DOHH2 (cell line): ENCODE measurements around the gene SV2B.
"Not testable (repeated sequence)": the region's sequence is repeated elsewhere in the genome, so short reads cannot be mapped to it uniquely, and the experiment has no call there.

ENCODE experiments used
- H3F3A ChIP-seq: fragments of 200-600 bp; sonication (generic), shearing (Covaris generic); 2 replicates; pipeline ENCODE4 v1.6.0; 2016; ENCODE audit warnings: antibody characterized with exemption, mild to moderate bottlenecking; ENCODE audit not compliant: control insufficient read depth, insufficient read depth
- H3K27ac ChIP-seq: fragments of 200-600 bp; sonication (generic); 2 replicates; pipeline ENCODE4 v1.5.1; 2014; ENCODE audit warnings: low read depth, mild to moderate bottlenecking, low read length, moderate library complexity
- H3K27me3 ChIP-seq: fragments of 200-600 bp; sonication (generic); 2 replicates; pipeline ENCODE4 v1.6.1; 2014; ENCODE audit warnings: mild to moderate bottlenecking, low read length, mixed read lengths; ENCODE audit not compliant: control insufficient read depth
- H3K36me3 ChIP-seq: fragments of 200-600 bp; sonication (generic); 2 replicates; pipeline ENCODE4 v1.6.1; 2014; ENCODE audit warnings: mild to moderate bottlenecking, low read length, moderate library complexity, mixed read lengths; ENCODE audit not compliant: control insufficient read depth
- H3K4me1 ChIP-seq: fragments of 200-600 bp; sonication (generic); 2 replicates; pipeline ENCODE4 v1.6.1; 2014; ENCODE audit warnings: mild to moderate bottlenecking, low read length, mixed read lengths; ENCODE audit not compliant: control insufficient read depth
- H3K4me2 ChIP-seq: fragments of 200-600 bp; sonication (generic); 2 replicates; pipeline ENCODE4 v1.6.0; 2014; ENCODE audit warnings: mild to moderate bottlenecking, low read length, moderate library complexity
- H3K4me3 ChIP-seq: fragments of 200-600 bp; sonication (generic); 2 replicates; pipeline ENCODE4 v1.5.1; 2014; ENCODE audit warnings: mild to moderate bottlenecking, low read length, mixed read lengths
- H3K79me2 ChIP-seq: fragments of 200-600 bp; sonication (generic); 2 replicates; pipeline ENCODE4 v1.6.1; 2014; ENCODE audit warnings: mild to moderate bottlenecking, low read length, mixed read lengths; ENCODE audit not compliant: control insufficient read depth
- H3K9me2 ChIP-seq: fragments of 200-600 bp; sonication (generic); replicated peaks from 2 replicates; pipeline ENCODE4 v1.6.1; 2014; ENCODE audit warnings: mild to moderate bottlenecking, low read length, mixed read lengths; ENCODE audit not compliant: control insufficient read depth
- H3K9me3 ChIP-seq: fragments of 200-600 bp; sonication (generic); 2 replicates; pipeline ENCODE4 v1.6.1; 2014; ENCODE audit warnings: antibody characterized with exemption, low read length, mixed read lengths; ENCODE audit not compliant: control insufficient read depth, insufficient read depth
- H4K20me1 ChIP-seq: fragments of 200-600 bp; sonication (generic); 2 replicates; pipeline ENCODE4 v1.6.0; 2014; ENCODE audit warnings: low read depth, mild to moderate bottlenecking, antibody characterized with exemption, low read length, moderate library complexity; ENCODE audit not compliant: control insufficient read depth, insufficient read depth
- EZH2phosphoT487 ChIP-seq: fragments of 200-600 bp; sonication (generic); IDR thresholded peaks from 2 replicates; pipeline ENCODE4 v1.6.1; 2017; ENCODE audit warnings: borderline replicate concordance, mild to moderate bottlenecking, antibody characterized with exemption, low read length, moderate library complexity, mixed read lengths
- TF ChIP-seq, protein P1 (sequence below): fragments of 200-600 bp; sonication (generic); IDR thresholded peaks from one replicate; pipeline ENCODE4 v1.5.1; 2014; ENCODE audit warnings: antibody characterized with exemption, mild to moderate bottlenecking, low read depth, low read length; ENCODE audit not compliant: poor library complexity, severe bottlenecking

The SV2B gene

DNA sequence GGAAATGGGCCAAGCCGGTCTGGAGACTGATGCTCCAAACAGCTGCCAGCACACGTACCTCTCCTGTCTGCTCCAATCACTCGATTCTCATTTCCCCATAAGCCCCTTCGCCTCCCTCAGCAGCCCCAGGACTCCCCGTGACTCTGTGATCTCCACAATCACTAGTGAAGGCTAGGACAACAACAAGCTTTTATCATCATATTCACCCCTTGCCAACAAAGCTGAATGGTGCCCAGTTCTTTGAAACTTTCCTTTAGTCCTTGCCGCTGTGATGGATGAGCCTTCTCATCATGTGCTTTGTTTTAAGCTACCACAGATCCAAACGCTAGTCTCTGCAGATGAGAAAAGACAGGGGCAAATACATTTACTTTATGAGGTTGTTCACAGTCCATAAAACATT, 242.0 kb downstream of the SV2B start:
- no peak overlapping the region for H3K4me2 ChIP-seq
- H3K9me3 ChIP-seq, result no peaks in the 10 kb centered on the region
- no peaks in the 10 kb centered on the region for H4K20me1 ChIP-seq
- no peaks in the 10 kb centered on the region for H3K4me1 ChIP-seq
- no peaks in the 10 kb centered on the region for H3K27me3 ChIP-seq
- TF ChIP-seq, protein P1, sequence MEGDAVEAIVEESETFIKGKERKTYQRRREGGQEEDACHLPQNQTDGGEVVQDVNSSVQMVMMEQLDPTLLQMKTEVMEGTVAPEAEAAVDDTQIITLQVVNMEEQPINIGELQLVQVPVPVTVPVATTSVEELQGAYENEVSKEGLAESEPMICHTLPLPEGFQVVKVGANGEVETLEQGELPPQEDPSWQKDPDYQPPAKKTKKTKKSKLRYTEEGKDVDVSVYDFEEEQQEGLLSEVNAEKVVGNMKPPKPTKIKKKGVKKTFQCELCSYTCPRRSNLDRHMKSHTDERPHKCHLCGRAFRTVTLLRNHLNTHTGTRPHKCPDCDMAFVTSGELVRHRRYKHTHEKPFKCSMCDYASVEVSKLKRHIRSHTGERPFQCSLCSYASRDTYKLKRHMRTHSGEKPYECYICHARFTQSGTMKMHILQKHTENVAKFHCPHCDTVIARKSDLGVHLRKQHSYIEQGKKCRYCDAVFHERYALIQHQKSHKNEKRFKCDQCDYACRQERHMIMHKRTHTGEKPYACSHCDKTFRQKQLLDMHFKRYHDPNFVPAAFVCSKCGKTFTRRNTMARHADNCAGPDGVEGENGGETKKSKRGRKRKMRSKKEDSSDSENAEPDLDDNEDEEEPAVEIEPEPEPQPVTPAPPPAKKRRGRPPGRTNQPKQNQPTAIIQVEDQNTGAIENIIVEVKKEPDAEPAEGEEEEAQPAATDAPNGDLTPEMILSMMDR, result no peak
- TF ChIP-seq EZH2phosphoT487, result no peak
- no peaks in the 10 kb centered on the region for H3K79me2 ChIP-seq
- H3K9me2 ChIP-seq, result no peaks in the 10 kb centered on the region
- no peak overlapping the region for H3K4me3 ChIP-seq
- H3K27ac ChIP-seq, result no peak overlapping the region
- H3K36me3 ChIP-seq, result no peaks in the 10 kb centered on the region
- no peaks in the 10 kb centered on the region for H3F3A ChIP-seq

DNA sequence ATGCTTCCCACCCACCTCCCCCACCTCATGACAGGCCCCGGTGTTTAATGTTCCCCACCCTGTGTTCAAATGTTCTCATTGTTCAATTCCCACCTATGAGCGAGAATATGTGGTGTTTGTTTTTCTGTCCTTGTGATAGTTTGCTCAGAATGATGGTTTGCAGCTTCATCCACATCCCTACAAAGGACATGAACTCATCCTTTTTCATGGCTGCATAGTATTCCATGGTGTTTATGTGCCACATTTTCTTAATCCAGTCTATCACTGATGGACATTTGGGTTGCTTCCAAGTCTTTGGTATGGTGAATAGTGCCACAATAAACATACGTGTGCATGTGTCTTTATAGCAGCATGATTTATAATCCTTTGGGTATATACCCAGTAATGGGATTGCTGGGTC, 244.9 kb downstream of the SV2B start:
- H3K4me3 ChIP-seq, H3K27me3 ChIP-seq, H3K4me1 ChIP-seq, H3F3A ChIP-seq, H4K20me1 ChIP-seq, H3K9me2 ChIP-seq, H3K9me3 ChIP-seq, H3K36me3 ChIP-seq, H3K79me2 ChIP-seq, H3K27ac ChIP-seq, H3K4me2 ChIP-seq: not testable (repeated sequence)

DNA sequence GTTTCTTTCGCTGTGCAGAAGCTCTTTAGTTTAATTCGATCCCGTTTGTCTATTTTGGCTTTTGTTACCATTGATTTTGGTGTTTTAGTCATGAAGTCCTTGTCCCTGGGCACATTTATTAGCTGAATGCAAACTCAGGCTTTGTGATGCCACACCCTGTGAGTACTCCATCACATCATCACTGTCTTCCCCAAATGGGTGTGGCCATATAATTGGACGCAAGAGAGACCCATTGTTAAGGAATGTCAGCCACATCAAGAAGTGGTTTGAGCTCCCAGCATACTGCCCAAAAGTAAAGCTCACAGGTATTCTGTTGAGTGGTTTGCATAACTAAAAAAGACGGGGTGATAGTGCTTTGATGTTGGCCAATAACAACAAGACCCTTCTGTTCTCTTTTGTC, 245.7 kb downstream of the SV2B start:
- Histone ChIP-seq H3K9me3 (no peaks in the 10 kb centered on the region), H3K4me2 (no peak overlapping the region), H3K27me3 (0 out of 2 replicates have a peak, but pooled peaks cover 2% of the 10 kb centered on the region), H3K79me2 (no peaks in the 10 kb centered on the region), H3F3A (no peaks in the 10 kb centered on the region), H4K20me1 (no peaks in the 10 kb centered on the region), H3K36me3 (no peaks in the 10 kb centered on the region), H3K9me2 (no peaks in the 10 kb centered on the region), H3K4me1 (no peaks in the 10 kb centered on the region), H3K4me3 (no peak overlapping the region), H3K27ac (no peak overlapping the region)
- TF ChIP-seq, protein P1, result no peak
- TF ChIP-seq EZH2phosphoT487, result no peak

DNA sequence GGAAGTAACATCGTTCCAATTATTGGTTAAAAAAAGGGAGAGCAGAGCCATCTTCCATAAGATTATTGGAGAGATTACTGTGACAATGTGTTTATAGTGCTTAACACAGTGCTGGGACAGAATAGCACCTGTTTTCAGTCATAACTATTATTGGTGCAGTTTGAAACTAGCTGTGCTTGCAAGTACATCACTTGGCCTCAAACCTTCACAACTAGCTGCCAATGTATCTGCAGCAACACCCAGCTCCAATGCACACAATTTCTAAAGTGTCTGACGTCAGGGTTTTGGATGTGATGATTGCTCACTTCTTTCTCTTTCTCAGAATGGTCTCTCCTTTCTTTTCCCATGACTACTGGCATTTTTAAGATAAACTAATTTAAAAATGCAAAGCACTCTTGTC, 246.2 kb downstream of the SV2B start:
- no peaks in the 10 kb centered on the region for H3K36me3 ChIP-seq
- no peaks in the 10 kb centered on the region for H3F3A ChIP-seq
- H3K4me3 ChIP-seq, result no peak overlapping the region
- H3K4me2 ChIP-seq, result no peak overlapping the region
- no peak overlapping the region for H3K27ac ChIP-seq
- H3K27me3 ChIP-seq, result 0 out of 2 replicates have a peak, but pooled peaks cover 2% of the 10 kb centered on the region
- no peaks in the 10 kb centered on the region for H3K79me2 ChIP-seq
- no peaks in the 10 kb centered on the region for H4K20me1 ChIP-seq
- no peak for TF ChIP-seq EZH2phosphoT487
- TF ChIP-seq, protein P1, result no peak
- H3K4me1 ChIP-seq, result no peaks in the 10 kb centered on the region
- no peaks in the 10 kb centered on the region for H3K9me2 ChIP-seq
- H3K9me3 ChIP-seq, result no peaks in the 10 kb centered on the region
